Right renal pelvis (tissue), 4 donors: ENCODE measurements around the gene SAP30BP. TPM values are rescaled to one million over a fixed set of nuclear protein-coding genes. Genes with fewer than 3 reads are reported as not detected.

ENCODE experiments used
- DNase-seq, 4 donors: peaks; one replicate each; pipeline ENCODE4 v3.0.0-alpha.2; 2013; ENCODE audit warnings: low read depth in 4 of 4, low spot score in 3 of 4, missing footprints in 1 of 4
- polyA plus RNA-seq, 4 donors: library from polyadenylated mRNA; unstranded; fragments of 120-200 nt; gene quantifications; one replicate each; pipeline ENCODE4 v1.2.1, GENCODE V29; 2013; ENCODE audit not compliant: insufficient read length in 4 of 4

SAP30BP gene
- 100 to 1,000 TPM in 2 of 4 donors, 10 to 100 TPM in 2; 96.9 to 103 (median 100) TPM for polyA plus RNA-seq

DNA sequence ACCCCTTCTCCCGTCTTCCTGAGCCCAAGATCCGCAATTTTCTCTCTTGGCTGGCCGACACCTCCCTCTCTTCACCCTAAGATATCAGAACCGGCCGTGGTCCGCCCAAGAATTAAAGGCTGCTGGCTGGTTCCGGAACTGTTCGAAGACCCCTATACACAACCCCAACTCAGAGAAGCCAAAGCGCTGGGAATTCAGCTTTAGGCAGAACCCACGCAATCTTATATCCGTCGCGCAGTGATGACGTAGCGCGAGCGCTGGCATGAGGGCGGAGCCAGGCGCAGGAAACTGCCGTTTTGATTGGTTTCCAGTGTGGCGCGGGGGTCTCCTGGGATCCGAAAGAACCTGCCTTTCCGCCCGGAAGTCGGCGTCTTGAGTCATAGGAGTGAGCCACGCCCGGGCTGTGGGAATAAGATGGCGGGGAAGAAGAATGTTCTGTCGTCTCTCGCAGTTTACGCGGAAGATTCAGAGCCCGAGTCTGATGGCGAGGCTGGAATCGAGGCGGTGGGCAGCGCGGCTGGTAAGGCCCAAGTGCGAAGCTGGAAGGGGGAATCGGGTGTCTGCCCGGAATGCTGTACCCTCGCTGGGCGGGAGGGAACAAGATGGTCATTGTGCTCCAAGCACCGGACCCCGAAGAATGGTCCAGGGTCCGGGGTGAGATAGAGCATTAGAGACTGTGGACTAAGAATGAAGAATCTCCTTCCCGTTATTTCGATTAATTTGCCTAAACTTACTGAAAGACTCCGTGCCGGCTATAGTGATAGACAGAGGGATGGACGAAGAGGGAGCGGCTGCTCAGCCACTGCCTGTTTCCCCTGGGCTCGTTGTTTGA lies at the start of gene SAP30BP, which contains the start of gene RECQL5:
SAP30BP (plus strand) TSS at position 380 of the 832 bp plus-strand sequence; CDS start at position 415, 35 bp downstream.
RECQL5 (minus strand) TSS at position 196 of the 832 bp plus-strand sequence. CDS start 597 bp downstream, outside the sequence.
- peak; percentile 98 to 99 (median 98) for DNase-seq

DNA sequence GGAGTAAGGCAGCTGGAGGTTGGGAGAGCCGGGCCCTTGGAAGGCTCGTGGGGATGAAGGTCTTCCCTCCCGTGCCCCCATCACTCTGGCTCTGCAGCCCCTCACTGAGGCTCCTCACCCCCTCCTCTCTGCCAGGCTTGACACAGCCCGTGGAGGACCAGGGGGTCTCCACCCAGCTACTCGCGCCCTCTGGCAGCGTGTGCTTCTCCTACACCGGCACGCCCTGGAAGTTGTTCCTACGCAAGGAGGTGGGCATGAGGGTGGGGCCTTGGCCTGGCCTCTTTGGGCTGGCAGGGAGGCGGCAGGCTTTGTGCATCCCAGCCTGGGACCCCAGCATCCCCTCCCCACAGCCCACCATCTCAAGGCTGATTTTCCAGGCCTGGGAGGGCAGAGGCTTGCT lies 49.5 kb upstream of the SAP30BP start:
- DNase-seq, result no peak

DNA sequence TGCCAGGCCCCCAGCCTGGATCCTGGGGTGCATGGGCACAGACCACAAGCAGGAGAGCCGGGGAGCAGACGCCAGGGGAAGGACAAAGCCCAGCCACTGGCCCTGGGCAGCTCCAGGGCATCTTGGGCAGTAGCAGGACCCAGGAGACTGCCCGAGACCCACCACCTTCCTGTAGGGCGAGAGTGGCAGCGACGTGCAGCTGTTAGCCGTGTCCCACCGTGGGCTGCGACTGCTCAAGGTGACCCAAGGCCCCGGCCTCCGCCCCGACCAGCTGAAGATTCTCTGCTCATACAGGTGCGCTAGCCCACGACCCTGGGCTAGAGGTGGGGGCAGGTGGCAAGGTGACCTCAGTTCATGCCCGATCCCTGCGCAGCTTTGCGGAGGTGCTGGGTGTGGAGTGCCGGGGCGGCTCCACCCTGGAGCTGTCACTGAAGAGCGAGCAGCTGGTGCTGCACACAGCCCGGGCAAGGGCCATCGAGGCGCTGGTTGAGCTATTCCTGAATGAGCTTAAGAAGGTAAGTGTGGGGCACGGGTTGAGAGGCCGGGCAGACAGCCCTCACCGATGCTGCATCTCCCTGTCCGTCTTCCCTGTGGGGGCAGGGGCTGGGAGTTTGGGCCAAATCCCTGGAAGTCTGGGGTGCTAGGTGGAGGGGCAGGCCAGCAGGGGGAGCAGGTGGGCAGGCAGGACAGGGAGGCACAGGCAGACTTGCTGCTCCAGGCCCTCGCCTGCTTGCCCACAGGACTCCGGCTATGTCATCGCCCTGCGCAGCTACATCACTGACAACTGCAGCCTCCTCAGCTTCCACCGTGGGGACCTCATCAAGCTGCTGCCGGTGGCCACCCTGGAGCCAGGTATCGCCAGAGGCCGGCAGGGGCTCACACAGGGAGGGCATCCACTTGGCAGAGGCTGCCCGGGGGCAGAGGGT lies 47.4 kb upstream of the SAP30BP start:
- no peak for DNase-seq

DNA sequence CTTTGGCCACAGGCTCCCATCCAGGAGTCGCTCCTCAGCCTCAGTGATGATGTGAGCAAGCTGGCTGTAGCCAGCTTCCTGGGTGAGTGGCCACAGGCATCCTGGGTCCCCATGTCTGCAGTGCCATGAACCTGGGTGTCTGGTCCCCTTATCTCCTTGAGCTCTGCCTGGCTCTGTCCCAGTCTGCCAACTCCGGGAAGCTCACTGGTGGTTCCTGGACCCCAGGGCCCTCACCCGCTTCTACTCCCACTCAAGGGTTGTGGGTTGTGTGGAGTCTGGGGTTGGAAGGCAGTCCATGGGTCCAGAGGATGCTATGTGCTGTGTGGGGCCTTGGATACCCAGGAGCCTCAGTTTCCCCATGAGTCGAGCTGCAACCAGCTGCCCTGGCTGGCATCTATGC lies 45.6 kb upstream of the SAP30BP start:
- no peak for DNase-seq

DNA sequence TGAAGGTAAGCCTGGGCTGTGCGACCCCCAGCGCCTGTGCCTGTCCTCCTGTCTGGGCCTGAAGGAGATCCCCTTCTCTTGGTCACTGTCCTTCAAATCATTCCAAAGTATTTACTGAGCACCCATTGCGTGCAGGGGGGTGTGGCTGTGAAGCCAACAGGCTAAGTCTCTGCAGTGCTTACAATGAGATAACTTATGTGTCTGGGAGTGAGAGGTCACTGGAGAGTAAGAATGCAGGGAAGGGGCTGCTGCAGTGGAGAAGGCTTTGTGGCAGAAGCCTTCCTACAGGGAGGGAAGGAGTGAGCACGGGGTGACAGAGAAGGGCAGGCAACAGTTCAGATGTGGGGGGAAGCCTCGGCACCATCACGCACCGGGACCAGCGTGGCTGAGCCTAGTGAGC lies 45.1 kb upstream of the SAP30BP start:
- DNase-seq, result no peak

DNA sequence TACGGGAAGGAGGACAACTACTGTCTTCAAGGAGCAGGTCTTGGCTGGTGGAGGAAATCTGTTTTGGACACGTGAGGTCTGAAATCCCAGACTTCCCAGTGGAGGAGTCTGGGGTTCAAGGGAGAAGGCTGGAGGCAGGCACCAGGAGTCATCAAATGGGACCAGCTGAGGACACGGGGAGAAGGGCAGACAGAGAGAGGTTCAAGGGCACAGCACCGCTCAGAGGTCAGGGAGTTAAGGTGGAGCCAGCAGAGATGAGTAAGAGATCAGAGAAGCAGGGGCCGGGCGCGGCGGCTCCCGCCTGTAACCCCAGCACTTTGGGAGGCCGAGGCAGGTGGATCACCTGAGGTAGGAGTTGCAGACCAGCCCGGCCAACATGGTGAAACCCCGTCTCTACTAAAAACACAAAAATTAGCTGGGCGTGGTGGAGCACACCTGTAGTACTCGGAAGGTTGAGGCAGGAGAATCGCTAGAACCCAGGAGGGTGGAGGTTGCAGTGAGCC lies 44.3 kb upstream of the SAP30BP start:
- no peak for DNase-seq

DNA sequence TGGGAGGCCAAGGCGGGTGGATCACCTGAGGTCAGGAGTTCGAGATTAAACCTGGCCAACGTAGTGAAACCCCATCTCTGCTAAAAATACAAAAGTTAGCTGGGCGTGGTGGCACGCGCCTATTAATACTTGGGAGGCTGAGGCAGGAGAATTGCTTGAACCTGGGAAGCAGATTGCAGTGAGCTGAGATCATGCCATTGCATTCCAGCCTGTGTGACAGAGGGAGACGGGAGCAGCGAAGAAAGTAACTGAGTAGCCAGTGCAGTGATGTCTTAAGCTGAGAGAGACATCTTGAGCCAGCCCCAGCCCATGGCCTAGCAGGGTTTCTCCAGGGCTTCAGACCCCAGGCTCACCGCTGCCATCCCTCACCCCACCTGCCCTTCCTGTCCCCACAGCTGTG lies 43.8 kb upstream of the SAP30BP start:
- no peak for DNase-seq

DNA sequence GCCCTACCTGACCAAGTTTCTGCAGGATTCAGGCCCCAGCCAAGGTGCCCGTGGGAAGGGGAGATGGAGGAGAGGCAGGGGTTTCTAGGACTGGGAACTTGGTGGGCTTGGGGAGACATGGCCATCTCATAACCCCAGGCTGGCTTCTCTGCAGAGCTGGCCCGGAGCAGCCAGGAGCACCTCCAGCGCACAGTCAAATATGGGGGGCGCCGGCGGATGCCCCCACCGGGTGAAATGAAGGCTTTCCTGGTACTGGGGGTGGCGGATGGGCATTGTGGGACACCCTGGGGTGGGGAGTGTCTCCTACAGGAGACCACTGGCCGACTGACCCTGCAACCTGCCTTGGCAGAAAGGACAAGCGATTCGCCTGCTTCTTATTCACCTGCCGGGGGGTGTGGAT lies 43.1 kb upstream of the SAP30BP start:
- no peak for DNase-seq

DNA sequence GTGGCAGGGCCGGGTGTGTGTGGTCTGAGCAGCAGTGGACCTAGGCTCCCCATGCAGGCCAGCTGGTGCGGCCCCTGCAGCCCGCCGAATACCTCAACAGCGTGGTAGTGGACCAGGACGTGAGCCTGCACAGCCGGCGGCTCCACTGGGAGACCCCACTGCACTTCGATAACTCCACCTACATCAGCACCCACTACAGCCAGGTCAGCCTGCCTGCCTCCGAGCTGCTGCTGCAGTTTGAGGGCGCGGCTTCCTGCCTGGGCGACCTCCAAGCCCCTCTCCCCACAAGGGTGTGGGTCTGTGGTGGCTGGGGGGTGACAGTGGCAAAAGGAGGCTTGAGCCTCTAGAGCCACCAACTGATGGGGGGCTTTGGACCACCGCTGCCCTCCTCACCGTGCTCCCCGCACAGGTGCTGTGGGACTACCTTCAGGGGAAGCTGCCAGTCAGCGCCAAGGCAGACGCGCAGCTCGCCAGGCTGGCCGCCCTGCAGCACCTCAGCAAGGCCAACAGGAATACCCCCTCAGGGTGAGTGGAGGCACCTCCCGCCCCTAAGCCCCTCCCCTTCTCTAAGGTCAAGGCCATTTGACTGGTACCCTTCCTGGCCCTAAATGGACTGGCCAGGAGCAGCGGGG lies 42.3 kb upstream of the SAP30BP start:
- no peak for DNase-seq

DNA sequence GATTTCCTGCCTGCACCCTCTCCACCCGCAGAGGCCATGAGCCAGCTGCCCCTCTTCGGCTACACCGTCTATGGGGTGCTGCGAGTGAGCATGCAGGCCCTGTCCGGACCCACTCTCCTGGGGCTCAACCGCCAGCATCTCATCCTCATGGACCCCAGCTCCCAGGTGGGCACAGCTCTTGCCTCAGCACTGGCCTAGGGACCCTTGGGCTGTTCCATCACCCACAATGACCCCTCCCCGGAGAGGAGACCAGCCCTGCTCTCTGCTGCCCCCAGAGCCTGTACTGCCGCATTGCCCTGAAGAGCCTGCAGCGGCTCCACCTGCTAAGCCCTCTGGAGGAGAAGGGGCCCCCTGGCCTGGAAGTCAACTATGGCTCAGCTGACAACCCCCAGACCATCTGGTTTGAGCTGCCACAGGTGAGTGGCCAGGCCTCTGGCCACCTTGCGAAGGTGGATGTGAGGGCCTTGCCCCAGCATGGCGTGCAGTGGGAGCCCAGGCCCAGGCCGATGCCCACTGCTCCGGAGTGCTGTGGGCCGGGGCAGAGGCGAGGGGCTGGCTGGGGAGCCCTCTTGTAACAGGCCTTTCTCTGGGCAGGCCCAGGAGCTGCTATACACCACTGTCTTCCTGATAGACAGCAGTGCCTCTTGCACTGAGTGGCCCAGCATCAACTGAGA lies 41.2 kb upstream of the SAP30BP start:
- no peak for DNase-seq

DNA sequence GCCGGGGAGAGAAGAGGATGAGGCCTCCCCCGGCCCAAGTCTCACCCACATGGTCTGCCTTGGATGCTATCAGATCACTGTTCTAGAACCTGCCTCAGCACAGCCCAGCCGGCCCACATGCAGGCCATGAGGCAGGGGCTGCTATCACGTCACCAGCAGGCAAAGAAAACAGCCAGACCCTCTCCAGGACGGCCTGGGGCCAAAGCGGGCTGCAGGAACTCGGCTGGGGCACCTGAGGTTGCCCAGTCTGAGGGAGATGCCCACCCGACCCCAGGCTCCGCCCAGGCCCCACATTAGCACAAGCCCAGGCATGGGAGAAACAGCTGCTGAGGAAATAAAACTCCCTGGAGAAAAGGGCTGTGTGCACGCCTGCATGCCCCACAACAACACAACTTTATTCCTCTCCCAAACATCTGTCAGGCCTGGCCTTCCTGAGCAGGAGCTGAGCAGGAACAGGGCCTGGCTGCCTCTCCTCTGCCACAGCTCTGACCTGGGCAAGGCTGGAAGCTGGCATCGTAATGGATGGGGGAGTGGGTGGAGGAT lies 40.6 kb upstream of the SAP30BP start:
- DNase-seq, result no peak

DNA sequence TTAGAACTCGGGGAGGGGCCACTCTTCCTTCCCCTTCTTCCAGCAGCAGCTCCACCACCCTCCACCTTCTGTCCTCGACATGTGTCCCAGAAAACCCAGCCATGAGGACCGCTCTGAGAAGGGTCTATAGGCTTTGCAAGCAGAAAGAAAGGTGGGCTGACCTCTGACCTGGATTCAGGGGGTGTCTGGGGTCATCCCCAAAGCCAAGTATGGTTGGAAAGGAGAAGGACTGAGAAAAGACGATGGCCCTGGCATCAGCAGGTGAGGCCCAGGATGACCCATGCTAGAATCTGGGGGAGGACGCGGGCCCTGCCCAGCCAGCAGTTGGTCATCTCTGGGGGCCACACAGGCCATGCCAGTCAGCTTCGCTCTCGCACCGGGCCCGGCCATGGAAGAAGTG lies 40.0 kb upstream of the SAP30BP start:
- DNase-seq, result no peak

DNA sequence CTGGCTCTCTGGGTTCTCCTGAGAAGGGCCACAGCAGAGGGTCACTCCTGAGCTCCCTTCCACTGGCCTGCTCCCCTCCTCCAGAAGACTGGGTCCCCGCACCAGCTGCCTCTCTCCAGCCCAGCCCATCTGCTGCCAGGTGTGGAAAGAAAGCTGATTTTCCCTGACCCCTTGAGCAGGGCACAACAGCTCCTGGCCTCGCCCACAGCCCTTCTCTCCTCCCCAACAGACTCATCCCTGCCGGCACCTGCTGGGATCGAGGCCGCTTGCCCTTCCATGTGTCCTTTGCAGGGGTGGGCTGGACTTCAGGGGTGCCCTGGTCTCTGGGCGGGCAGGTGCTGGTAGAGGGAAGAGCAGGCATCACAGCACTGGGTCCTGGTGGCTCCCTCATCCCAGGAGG lies 38.7 kb upstream of the SAP30BP start:
- no peak for DNase-seq

DNA sequence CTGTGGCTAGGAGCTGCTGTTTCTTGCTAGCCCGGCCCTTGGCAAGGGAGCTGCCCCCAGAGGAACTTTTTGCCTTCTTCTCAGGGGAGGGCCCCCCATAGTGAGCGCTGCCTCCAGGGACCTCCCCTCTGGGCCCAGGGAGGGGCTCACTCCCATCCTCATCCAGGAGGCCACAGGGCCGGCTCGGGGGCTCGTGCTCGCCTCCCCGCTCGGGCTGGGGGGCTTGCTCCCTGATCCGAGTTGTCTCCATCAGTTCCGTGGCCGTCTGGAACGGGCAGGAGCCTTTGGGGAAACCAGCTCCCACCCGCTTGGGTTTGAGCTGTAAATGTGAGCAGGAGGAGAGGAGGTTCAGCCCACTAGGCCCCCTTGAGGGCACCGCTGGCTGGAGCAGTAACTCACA lies 38.0 kb upstream of the SAP30BP start:
- no peak for DNase-seq

DNA sequence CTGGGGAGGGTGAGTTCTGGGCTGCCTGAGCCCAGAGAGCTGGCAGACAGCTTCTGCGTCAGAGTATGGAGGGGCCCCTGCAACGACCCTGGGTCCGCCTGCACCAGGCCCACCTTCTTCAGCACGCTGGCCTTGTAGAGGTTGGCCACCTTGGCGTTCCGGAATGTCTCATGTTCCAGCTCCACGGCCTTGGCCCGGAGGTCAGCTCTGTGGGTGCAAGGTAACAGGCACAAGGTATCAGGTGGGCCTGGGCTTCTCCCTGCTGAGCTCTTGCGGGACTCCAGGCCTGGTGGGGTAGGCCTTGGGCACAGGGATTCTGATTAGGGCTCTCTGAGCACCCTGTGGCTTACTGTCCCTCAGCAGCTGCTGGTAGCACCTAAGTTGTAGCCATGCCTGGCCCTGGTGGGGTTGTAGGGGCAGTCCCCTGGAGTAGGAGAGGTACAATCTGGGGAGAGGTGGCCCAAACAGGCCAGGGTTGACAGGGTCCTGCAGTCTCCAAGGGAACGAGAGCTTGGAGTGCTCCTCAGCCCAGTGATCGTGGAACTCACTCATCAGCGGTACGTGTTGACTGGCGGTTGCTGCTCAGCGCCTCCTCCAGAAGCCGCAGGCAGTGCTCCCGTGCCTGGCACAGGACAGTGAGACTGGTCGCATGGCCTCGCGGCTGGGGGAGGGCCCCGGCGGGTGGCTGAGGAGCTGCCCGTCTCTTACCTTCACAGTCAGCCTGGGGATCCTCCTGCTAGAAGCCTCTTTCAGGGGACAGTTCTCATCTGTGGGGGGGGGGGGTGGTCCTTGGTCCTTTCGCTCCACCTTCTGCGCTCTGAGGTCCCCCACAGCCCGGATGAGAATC lies 36.8 kb upstream of the SAP30BP start:
- DNase-seq, result no peak

DNA sequence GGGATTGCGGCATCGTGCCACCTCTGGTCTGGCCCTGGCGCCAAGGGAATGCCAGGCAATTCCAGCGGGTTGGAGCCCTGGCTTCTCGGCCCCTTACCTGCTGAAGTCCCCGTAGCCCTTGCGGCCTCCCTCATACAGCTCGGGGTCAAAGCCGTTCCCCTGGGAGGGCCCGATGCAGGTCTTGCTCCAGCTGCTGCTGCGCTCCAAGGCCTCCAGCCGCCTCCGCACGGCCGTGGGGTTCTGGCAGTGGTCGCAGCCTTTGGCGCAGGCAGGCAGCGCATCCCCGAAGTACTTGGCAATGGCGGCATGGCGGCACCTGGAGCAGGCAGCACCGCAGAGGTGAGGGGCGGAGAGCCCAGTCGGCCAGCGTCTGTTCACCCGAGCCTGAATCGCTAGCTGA lies 35.8 kb upstream of the SAP30BP start:
- no peak for DNase-seq

DNA sequence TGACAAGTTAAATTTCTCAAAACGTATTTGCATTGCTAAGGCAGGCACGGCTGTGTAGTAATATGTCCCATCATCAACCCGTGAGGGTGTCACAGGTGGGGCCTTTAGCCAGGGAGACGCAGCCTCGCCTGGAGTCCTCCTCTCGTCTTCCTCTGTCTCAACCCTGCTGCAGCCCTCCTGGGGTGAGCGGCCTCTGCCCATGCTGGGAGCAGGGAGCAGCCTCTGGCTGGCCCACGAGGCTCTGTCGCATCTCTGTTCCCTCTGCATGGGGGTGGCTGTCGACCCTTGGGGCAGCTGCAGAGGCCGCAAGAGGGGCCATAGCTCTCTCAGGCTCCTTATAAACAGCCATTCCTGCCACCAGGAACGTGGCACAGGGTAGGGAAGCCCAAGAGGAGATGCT lies 34.7 kb upstream of the SAP30BP start:
- no peak for DNase-seq

DNA sequence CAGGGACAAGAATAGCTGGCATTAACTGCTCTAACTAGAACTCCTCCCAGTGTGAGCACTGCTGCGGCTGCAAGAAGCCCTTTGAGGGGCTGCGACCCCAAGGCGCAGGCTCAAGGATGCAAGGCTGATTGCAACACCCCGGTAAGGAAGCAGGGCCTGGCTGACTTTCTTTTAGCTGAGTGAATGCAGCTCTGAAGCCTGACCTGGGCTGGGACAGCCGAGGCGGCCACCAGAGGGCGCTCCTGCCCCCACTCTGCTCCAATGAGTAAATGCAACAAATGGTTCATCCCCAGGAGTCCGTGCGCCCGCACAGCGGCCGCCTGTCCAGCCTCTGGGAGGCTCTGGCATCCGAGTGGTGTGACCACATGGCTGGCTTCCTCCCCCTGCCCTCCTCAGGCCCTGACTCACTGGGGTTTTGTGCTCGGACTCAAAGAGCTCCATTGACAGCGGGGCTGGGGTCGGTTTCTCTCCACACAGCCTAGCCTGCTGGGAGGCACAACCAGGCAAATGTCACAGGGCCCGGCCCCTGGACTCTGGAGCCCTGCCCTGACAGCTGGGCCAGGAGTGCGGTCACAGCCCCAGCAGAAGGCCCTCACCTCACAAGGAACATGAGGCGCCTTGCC lies 34.2 kb upstream of the SAP30BP start, which contains the start of gene SMIM5:
SMIM5 (plus strand) TSS at position 572 of the 623 bp plus-strand sequence. CDS start 6,768 bp downstream, outside the sequence.
- DNase-seq, result peak in 1 of 4 donors; percentile 77
